PFSK-1 (cell line): Measurements from ENCODE around the gene STAP2.

ENCODE experiments used
- FOXP2 ChIP-seq: optimal IDR thresholded peaks from 2 replicates; pipeline ENCODE3; 2011; ENCODE audit warnings: borderline replicate concordance, control low read depth, inconsistent platforms; ENCODE audit not compliant: insufficient read depth; ENCODE audit errors: extremely low read length, extremely low read depth
- POLR2AphosphoS5 ChIP-seq: IDR thresholded peaks from 2 replicates; pipeline ENCODE4 v1.6.1; 2012; ENCODE audit warnings: low read depth, mild to moderate bottlenecking, control low read depth, low read length, moderate library complexity
- REST ChIP-seq, 2 experiments: IDR thresholded peaks; 2 replicates each; pipeline versions ENCODE4 v1.6.1 to v1.8.0; 2011 to 2012; ENCODE audit warnings: low read depth in 2 of 2, low read length in 2 of 2, control low read depth in 1 of 2, inconsistent platforms in 1 of 2, mild to moderate bottlenecking in 1 of 2, moderate library complexity in 1 of 2; ENCODE audit not compliant: insufficient read depth in 1 of 2
- SIN3A ChIP-seq: IDR thresholded peaks from 2 replicates; pipeline ENCODE4 v1.6.1; 2012; ENCODE audit warnings: mild to moderate bottlenecking, low read length, moderate library complexity, borderline replicate concordance; ENCODE audit not compliant: insufficient read depth
- TAF1 ChIP-seq: IDR thresholded peaks from 2 replicates; pipeline ENCODE4 v1.6.1; 2012; ENCODE audit warnings: low read length, control low read depth, borderline replicate concordance; ENCODE audit not compliant: insufficient read depth

The STAP2 gene

GRCh38 chr19:4291184-4291732 lies 47.4 kb downstream of the STAP2 start:
- no peak for TF ChIP-seq POLR2AphosphoS5
- no peak for TF ChIP-seq SIN3A

- TF ChIP-seq REST (IDR thresholded peaks at IDR 0.05; ENCODE audit: insufficient read depth in 1 of 2, low read depth in 2 of 2, low read length in 2 of 2) = no peak
- TF ChIP-seq SIN3A = no peak
- no peak for TF ChIP-seq TAF1
- TF ChIP-seq FOXP2 = no peak
- TF ChIP-seq POLR2AphosphoS5 = no peak
Observed at GRCh38 chr19:4288091-4288777, 50.4 kb downstream of the STAP2 start.

GRCh38 chr19:4284974-4285373 lies 53.7 kb downstream of the STAP2 start:
- no peak for TF ChIP-seq SIN3A
- TF ChIP-seq FOXP2 = no peak
- TF ChIP-seq POLR2AphosphoS5 = no peak
- no peak for TF ChIP-seq REST (IDR thresholded peaks at IDR 0.05; ENCODE audit: insufficient read depth in 1 of 2, low read depth in 2 of 2, low read length in 2 of 2)
- no peak for TF ChIP-seq TAF1

DNA sequence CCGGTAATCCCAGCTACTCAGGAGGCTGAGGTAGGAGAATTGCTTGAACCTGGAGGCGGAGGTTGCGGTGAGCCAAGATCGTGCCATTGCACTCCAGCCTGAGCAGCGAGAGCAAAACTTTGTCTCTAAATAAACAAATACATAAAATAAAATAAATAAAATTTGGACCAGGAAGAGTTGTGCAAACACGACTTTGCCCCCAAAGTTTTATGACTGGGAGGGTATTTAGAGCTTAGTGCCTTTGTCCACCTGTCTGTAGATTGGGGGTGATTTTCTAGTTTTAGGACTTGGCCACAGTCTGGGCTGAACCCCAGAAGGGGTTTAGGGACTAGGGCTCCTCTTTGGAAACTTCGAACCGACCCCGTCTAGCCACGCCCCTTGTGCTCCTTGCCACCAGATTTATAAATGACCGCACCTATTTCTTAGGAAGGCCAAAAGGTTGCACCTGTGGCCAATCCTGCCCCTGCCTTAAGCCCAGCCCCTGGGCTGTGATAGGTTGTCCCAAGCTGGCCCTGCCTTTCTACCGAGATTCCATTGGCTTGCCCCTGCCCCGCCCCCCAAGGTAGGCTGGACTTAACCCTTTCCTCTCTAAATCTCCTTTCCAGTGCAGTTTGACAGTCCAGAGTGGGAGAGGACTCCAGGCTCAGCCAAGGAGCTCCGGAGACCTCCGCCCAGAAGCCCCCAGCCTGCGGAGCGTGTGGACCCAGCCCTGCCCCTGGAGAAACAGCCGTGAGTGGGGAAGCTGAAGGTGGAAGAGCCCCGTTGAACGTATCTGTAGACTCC lies 54.3 kb downstream of the STAP2 start:
- no peak for TF ChIP-seq TAF1
- TF ChIP-seq REST (IDR thresholded peaks at IDR 0.05; ENCODE audit: insufficient read depth in 1 of 2, low read depth in 2 of 2, low read length in 2 of 2) = no peak
- no peak for TF ChIP-seq POLR2AphosphoS5
- TF ChIP-seq SIN3A = no peak
- TF ChIP-seq FOXP2 = no peak

GRCh38 chr19:4279530-4280422 lies 58.9 kb downstream of the STAP2 start:
- no peak for TF ChIP-seq REST (IDR thresholded peaks at IDR 0.05; ENCODE audit: insufficient read depth in 1 of 2, low read depth in 2 of 2, low read length in 2 of 2)
- TF ChIP-seq POLR2AphosphoS5 = no peak
- no peak for TF ChIP-seq FOXP2
- TF ChIP-seq TAF1 = no peak
- no peak for TF ChIP-seq SIN3A
